HG03565 (cell line): ENCODE results near the gene MR1.

Experiments used
- ATAC-seq: cut with Tn5 transposase; IDR thresholded peaks from one replicate; pipeline ENCODE4 v1.9.1; 2021; ENCODE audit warnings: mild to moderate bottlenecking, moderate library complexity; ENCODE audit not compliant: unreplicated experiment

MR1 gene

GRCh38 chr1:181033799-181034451, at the start of gene MR1:
TSS of gene MR1 (plus strand) at chr1:181033983. CDS start at chr1:181034008, 25 bp downstream.
- peak; percentile 88 for ATAC-seq

GRCh38 chr1:180988253-180988752, 45.5 kb upstream of the MR1 start:
- ATAC-seq = no peak

GRCh38 chr1:180994262-180994661, 39.5 kb upstream of the MR1 start:
- no peak for ATAC-seq

GRCh38 chr1:180997843-180998504, 35.8 kb upstream of the MR1 start:
- ATAC-seq = no peak

GRCh38 chr1:181001091-181001780, 32.5 kb upstream of the MR1 start:
- ATAC-seq = no peak

- ATAC-seq = no peak
These were observed 31.1 kb upstream of the MR1 start for GRCh38 chr1:181002582-181003172.

- ATAC-seq = no peak
These were observed 23.0 kb upstream of the MR1 start for GRCh38 chr1:181010789-181011188.

- ATAC-seq = no peak
These were observed 22.2 kb upstream of the MR1 start for GRCh38 chr1:181011301-181012202.

- ATAC-seq = no peak
These were observed 21.5 kb upstream of the MR1 start for GRCh38 chr1:181012203-181012745.

- ATAC-seq = no peak
These were observed 20.6 kb upstream of the MR1 start for GRCh38 chr1:181013144-181013543.

- peak; percentile 33 for ATAC-seq
These were observed 19.1 kb upstream of the MR1 start for GRCh38 chr1:181014477-181015250.

- no peak for ATAC-seq
These were observed 18.6 kb upstream of the MR1 start for GRCh38 chr1:181015251-181015615.

- ATAC-seq = no peak
These were observed 17.2 kb upstream of the MR1 start for GRCh38 chr1:181016563-181016962.

- ATAC-seq = no peak
These were observed 14.7 kb upstream of the MR1 start for GRCh38 chr1:181018901-181019681.

- ATAC-seq = no peak
These were observed 12.6 kb upstream of the MR1 start for GRCh38 chr1:181021159-181021558.

- ATAC-seq = no peak
These were observed 11.9 kb upstream of the MR1 start for GRCh38 chr1:181021811-181022434.

- peak; percentile 1 for ATAC-seq
These were observed 10.3 kb upstream of the MR1 start for GRCh38 chr1:181023265-181024057.
